PC-9 (cell line): Measurements from ENCODE around the gene AUTS2.

ENCODE experiments used
- EZH2 ChIP-seq: fragments of 200-600 bp; sonication (generic); IDR thresholded peaks from 2 replicates; pipeline ENCODE4 v1.8.0; 2017; ENCODE audit warnings: antibody characterized with exemption, low read depth
- TF ChIP-seq, protein P1 (sequence below): fragments of 200-600 bp; sonication (generic); conservative IDR thresholded peaks from 2 replicates; pipeline ENCODE4 v1.6.1; 2017; ENCODE audit warnings: mixed run types, antibody characterized with exemption, mild to moderate bottlenecking, moderate library complexity

DNA sequence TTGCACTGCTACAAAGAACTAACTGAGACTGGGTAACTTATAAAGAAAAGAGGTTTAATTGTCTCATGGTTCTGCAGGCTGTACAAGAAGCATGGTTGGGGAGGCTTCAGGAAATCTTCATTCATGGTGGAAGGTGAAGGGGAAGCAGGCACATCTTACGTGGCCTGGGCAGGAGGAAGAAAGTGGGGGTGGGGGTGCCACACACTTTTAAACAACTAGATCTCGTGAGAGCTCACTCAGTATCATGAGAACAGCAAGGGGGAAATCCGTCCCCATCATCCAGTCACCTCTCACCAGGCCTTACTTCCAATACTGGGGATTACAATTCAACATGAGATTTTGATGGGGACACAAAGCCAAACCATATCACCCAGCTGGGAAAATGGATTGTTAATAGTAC lies 281.7 kb downstream of the AUTS2 start:
- TF ChIP-seq, protein P1, sequence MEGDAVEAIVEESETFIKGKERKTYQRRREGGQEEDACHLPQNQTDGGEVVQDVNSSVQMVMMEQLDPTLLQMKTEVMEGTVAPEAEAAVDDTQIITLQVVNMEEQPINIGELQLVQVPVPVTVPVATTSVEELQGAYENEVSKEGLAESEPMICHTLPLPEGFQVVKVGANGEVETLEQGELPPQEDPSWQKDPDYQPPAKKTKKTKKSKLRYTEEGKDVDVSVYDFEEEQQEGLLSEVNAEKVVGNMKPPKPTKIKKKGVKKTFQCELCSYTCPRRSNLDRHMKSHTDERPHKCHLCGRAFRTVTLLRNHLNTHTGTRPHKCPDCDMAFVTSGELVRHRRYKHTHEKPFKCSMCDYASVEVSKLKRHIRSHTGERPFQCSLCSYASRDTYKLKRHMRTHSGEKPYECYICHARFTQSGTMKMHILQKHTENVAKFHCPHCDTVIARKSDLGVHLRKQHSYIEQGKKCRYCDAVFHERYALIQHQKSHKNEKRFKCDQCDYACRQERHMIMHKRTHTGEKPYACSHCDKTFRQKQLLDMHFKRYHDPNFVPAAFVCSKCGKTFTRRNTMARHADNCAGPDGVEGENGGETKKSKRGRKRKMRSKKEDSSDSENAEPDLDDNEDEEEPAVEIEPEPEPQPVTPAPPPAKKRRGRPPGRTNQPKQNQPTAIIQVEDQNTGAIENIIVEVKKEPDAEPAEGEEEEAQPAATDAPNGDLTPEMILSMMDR, result no peak
- TF ChIP-seq EZH2, result no peak
